K562 (cell line): ENCODE data around the gene HLTF. TPM values are rescaled to one million over a fixed set of nuclear protein-coding genes. Genes with fewer than 3 reads are reported as not detected.
A peak's percentile ranks its signal among the peaks of the same experiment; 100 is the strongest.

Experiments
- BRCA1 ChIP-seq, 2 experiments: fragments of 450-650 bp in 1 of 2; sonication (generic) in 1 of 2; formaldehyde crosslinking in 1 of 2; IDR thresholded peaks; 2 replicates each; pipeline versions ENCODE4 v1.5.0 to v1.6.1; 2017 to 2020; ENCODE audit warnings: mild to moderate bottlenecking in 1 of 2, missing genetic modification reagents in 1 of 2
- CBX3 ChIP-seq, 2 experiments: IDR thresholded peaks; 1 replicate in 1 of 2; 2 replicates in 1 of 2; pipeline ENCODE4 v1.6.1; 2012; ENCODE audit warnings: inconsistent platforms in 2 of 2, low read length in 2 of 2, borderline replicate concordance in 1 of 2, control low read depth in 1 of 2
- CXXC5 ChIP-seq: fragments of 250-450 bp; sonication (Bioruptor Pico); IDR thresholded peaks from 2 replicates; pipeline ENCODE4 v1.8.0; 2022; ENCODE audit warnings: inconsistent platforms, mild to moderate bottlenecking, moderate library complexity
- E2F4 ChIP-seq: sonication (generic); formaldehyde crosslinking; IDR thresholded peaks from 2 replicates; pipeline ENCODE4 v1.8.0; 2022; ENCODE audit warnings: mild to moderate bottlenecking, low read depth, missing genetic modification reagents
- E2F6 ChIP-seq, 2 experiments: IDR thresholded peaks; 2 replicates each; pipeline ENCODE4 v1.6.1; 2011; ENCODE audit warnings: borderline replicate concordance in 1 of 2, control low read depth in 1 of 2, low read depth in 1 of 2, low read length in 1 of 2, mild to moderate bottlenecking in 1 of 2, mixed read lengths in 1 of 2, moderate library complexity in 1 of 2; ENCODE audit not compliant: insufficient read depth in 1 of 2, insufficient read length in 1 of 2, poor library complexity in 1 of 2, severe bottlenecking in 1 of 2; ENCODE audit errors: extremely low read depth in 1 of 2
- EP300 ChIP-seq: IDR thresholded peaks from 2 replicates; pipeline ENCODE4 v1.6.1; 2012; ENCODE audit warnings: low read length, improper control_type of control experiment
- FOXA3 ChIP-seq, 2 experiments: fragments of 450-650 bp in 1 of 2; sonication (generic) in 1 of 2; formaldehyde crosslinking; IDR thresholded peaks in 1 of 2; conservative IDR thresholded peaks in 1 of 2; 2 replicates each; pipeline versions ENCODE4 v1.4.0 to v1.8.0; 2020 to 2022; ENCODE audit warnings: mild to moderate bottlenecking in 2 of 2, missing genetic modification reagents in 1 of 2
- MEF2A ChIP-seq: IDR thresholded peaks from 2 replicates; pipeline ENCODE4 v1.6.1; 2011; ENCODE audit warnings: low read depth, mild to moderate bottlenecking, low read length, moderate library complexity; ENCODE audit not compliant: control insufficient read depth
- MLX ChIP-seq, 2 experiments: fragments of 450-650 bp in 1 of 2; sonication (generic) in 1 of 2; formaldehyde crosslinking; conservative IDR thresholded peaks; 2 replicates each; pipeline versions ENCODE4 v1.4.0 to v1.8.1; 2020 to 2022; ENCODE audit warnings: mild to moderate bottlenecking in 1 of 2, missing genetic modification reagents in 1 of 2
- PBX2 ChIP-seq, 2 experiments: IDR thresholded peaks in 1 of 2; conservative IDR thresholded peaks in 1 of 2; 2 replicates each; pipeline ENCODE4 v1.6.1; 2016; ENCODE audit warnings: low read depth in 2 of 2, mild to moderate bottlenecking in 1 of 2, missing compliant biosample characterization in 1 of 2, missing genetic modification characterization in 1 of 2, moderate library complexity in 1 of 2
- PHTF2 ChIP-seq: fragments of 250-450 bp; sonication (Bioruptor Pico); IDR thresholded peaks from 2 replicates; pipeline ENCODE4 v1.5.0; 2021; ENCODE audit warnings: mild to moderate bottlenecking
- POLR2G ChIP-seq: fragments of 200-400 bp; formaldehyde crosslinking; IDR thresholded peaks from 2 replicates; pipeline ENCODE4 v1.6.1; 2017; ENCODE audit warnings: low read depth, mild to moderate bottlenecking, antibody characterized with exemption, low read length, moderate library complexity
- PRMT5 ChIP-seq: sonication (generic); formaldehyde crosslinking; IDR thresholded peaks from 2 replicates; pipeline ENCODE4 v1.5.0; 2020; ENCODE audit warnings: missing genetic modification reagents
- RBM34 ChIP-seq: fragments of 200-400 bp; formaldehyde crosslinking; IDR thresholded peaks from 2 replicates; pipeline ENCODE4 v1.6.1; 2018; ENCODE audit warnings: low read length, borderline replicate concordance; ENCODE audit not compliant: insufficient read depth
- TSC22D4 ChIP-seq: fragments of 450-650 bp; IDR thresholded peaks from 2 replicates; pipeline ENCODE4 v1.6.1; 2016; ENCODE audit warnings: missing genetic modification characterization, missing biosample characterization, control low read depth
- ZBTB43 ChIP-seq: sonication (generic); formaldehyde crosslinking; IDR thresholded peaks from 2 replicates; pipeline ENCODE4 v1.8.0; 2023; ENCODE audit warnings: mild to moderate bottlenecking, missing genetic modification reagents
- polyA plus RNA-seq, 8 experiments: library from polyadenylated mRNA; depleted of rRNA in 4 of 8; stranded (reverse) in 5 of 8; unstranded in 3 of 8; fragments of >200 nt; fragmentation: Nextera tagmentation in 2 of 8; fragmentation: Illumina TruSeq in 1 of 8; extraction: Ambion mirVana in 2 of 8; extraction: Trizol in 1 of 8; gene quantifications; 2 replicates each; pipeline versions ENCODE4 v1.2.1 to v1.2.3, GENCODE V29; 2011 to 2014; ENCODE audit warnings: inconsistent platforms in 1 of 8, missing spikeins in 1 of 8
- total RNA-seq, 7 experiments: library from RNA; depleted of rRNA in 6 of 7; stranded (reverse); fragments of >200 nt in 6 of 7; fragmentation: Illumina TruSeq in 2 of 7; extraction: Trizol in 2 of 7; gene quantifications; 2 replicates each; pipeline versions ENCODE4 v1.2.1 to v1.2.3, GENCODE V29; 2011 to 2021; ENCODE audit warnings: low replicate concordance in 1 of 7

HLTF gene
- total and polyA plus RNA-seq, 9 of the 15 experiments (the other 6 are each of a cell fraction or from before 2014, with no cell fraction given), result 35.1 to 82.4 (median 50.4) TPM

GRCh38 chr3:149086232-149086988 is at the start of gene HLTF (continued):
- TF ChIP-seq CBX3 (IDR thresholded peaks at IDR 0.05; ENCODE audit: borderline replicate concordance in 1 of 2, low read length in 2 of 2) (peak in 1 of 2 experiments; percentile 98; a peak in 2 of 3 replicates), FOXA3 (CRISPR knock-in tag; conservative IDR thresholded peaks at IDR 0.05 in 1 of 2, IDR thresholded peaks at IDR 0.05 in 1 of 2) (peak in 1 of 2 experiments; percentile 72; a peak in 2 of 4 replicates), MLX (CRISPR knock-in tag; conservative IDR thresholded peaks at IDR 0.05) (0 out of 4 replicates have a peak, but pooled peaks of 1 of the 2 experiments have one; percentile 49), E2F6 (IDR thresholded peaks at IDR 0.05; ENCODE audit: borderline replicate concordance in 1 of 2, extremely low read depth in 1 of 2, insufficient read depth in 1 of 2, insufficient read length in 1 of 2, low read depth in 1 of 2, low read length in 1 of 2, poor library complexity in 1 of 2, severe bottlenecking in 1 of 2) (peak; percentile 100), PBX2 (CRISPR knock-in tag; IDR thresholded peaks at IDR 0.05; ENCODE audit: low read depth) (peak; percentile 95), PBX2 (tag; conservative IDR thresholded peaks at IDR 0.05; ENCODE audit: low read depth) (peak; percentile 99), RBM34 (no peak), TSC22D4 (tag) (no peak), PRMT5 (no peak), PHTF2 (CRISPR knock-in tag) (0 out of 2 replicates have a peak, but pooled peaks have one; percentile 17), MEF2A (peak; percentile 22; the same call in 1 of the 2 replicates), E2F4 (CRISPR knock-in tag) (peak; percentile 88), POLR2G (peak; percentile 89), CXXC5 (CRISPR knock-in tag) (peak; percentile 96), EP300 (peak; percentile 45; the same call in 1 of the 2 replicates), BRCA1 (IDR thresholded peaks at IDR 0.05) (no peak), BRCA1 (CRISPR knock-in tag; IDR thresholded peaks at IDR 0.05) (no peak), ZBTB43 (CRISPR knock-in tag) (peak; percentile 67)
